HG03558 (cell line): ENCODE data around the gene OSBPL3.

Experiments used
- ATAC-seq: cut with Tn5 transposase; IDR thresholded peaks from one replicate; pipeline ENCODE4 v1.9.1; 2021; ENCODE audit warnings: moderate number of reproducible peaks; ENCODE audit not compliant: unreplicated experiment; ENCODE audit errors: extremely low read depth

Gene OSBPL3

DNA sequence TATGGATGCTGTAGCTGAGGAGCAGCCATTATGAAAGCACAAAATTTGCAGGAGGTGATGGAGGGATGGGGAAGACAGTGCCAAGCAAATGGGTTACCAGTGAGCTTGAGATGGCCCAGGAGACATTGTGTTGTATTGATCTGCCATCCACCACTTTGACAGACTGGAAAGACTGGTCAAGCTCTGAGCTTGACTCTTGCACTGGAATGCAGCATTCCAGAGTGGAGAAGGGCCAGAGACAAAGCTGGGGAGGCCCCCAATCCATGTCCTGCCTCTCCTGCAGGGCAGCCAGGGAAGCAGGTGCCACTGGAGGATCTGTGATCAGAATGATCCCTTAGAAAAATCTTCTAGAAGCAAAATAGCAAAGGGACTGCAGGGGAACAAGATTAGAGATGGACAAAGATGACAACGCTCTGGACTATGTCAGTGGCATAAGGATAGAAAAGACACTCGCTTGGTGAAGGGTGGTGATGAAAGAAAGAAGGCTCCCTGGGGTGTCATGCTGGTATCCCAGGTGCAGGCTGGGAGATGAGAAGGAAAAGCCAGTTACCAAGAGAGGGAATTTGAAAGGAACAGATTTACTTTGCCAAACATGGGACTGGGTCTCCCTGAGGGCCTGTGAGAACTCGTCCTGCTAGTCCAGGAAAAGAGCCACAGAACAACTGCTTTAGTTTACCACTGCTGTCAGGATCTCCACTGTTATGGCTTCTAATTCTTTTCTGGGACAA, 227.7 kb downstream of the OSBPL3 start:
- ATAC-seq, result no peak

- ATAC-seq, result no peak
Observed at GRCh38 chr7:24751484-24751883, 228.5 kb downstream of the OSBPL3 start.

- no peak for ATAC-seq
Observed at GRCh38 chr7:24750441-24751055, 229.4 kb downstream of the OSBPL3 start.

DNA sequence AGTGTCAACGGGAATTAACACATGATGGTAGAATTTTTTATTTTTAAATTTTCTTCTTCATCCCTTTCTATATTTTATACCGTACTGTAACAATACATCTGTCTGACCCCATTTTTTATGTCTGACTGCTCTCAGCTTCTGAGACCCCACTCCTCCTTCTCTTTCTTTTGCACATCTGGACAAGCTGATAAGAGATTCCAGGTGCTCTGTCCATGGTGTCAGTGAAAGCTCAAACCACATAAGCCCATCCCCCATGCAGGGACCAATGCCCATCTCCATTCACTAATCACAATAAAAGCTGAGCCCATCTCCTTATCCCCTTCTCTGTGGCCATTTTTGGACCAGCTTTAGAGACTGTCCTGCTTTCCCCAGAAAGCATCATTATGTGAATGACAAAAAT, 231.5 kb downstream of the OSBPL3 start:
- no peak for ATAC-seq
